ENCODE data around the gene PCDH18.

Gene PCDH18

GRCh38 chr4:137531986-137532868, at the start of gene PCDH18:
Gene PCDH18 (minus strand): TSS chr4:137532494. CDS start chr4:137532088, 406 bp downstream.
- FAIRE-seq (no peak), DNase-seq (ENCODE audit: insufficient read length, low spot score) (no peak)
- TF ChIP-seq CTCF (IDR thresholded peaks at IDR 0.05; ENCODE audit: insufficient read depth, missing control alignments) = no peak

- TF ChIP-seq CTCF (IDR thresholded peaks at IDR 0.05; ENCODE audit: insufficient read depth, missing control alignments) = no peak
- no peak for FAIRE-seq
Measured at GRCh38 chr4:137576446-137576845, 44.2 kb upstream of the PCDH18 start.

GRCh38 chr4:137572647-137573046, 40.4 kb upstream of the PCDH18 start:
- no peak for FAIRE-seq
- no peak for TF ChIP-seq CTCF (IDR thresholded peaks at IDR 0.05; ENCODE audit: insufficient read depth, missing control alignments)
- no peak for DNase-seq (ENCODE audit: insufficient read length, low spot score)

More at GRCh38 chr4:137576446-137576845, 44.2 kb upstream of the PCDH18 start:
- DNase-seq (ENCODE audit: insufficient read length, low spot score) = no peak

- no peak for DNase-seq (ENCODE audit: insufficient read length, low spot score)
- TF ChIP-seq CTCF (IDR thresholded peaks at IDR 0.05; ENCODE audit: insufficient read depth, missing control alignments) = no peak
- FAIRE-seq = no peak
Measured at GRCh38 chr4:137572163-137572562, 39.9 kb upstream of the PCDH18 start.

- TF ChIP-seq CTCF (IDR thresholded peaks at IDR 0.05; ENCODE audit: insufficient read depth, missing control alignments) = no peak
- FAIRE-seq (no peak), DNase-seq (ENCODE audit: insufficient read length, low spot score) (no peak)
Measured at GRCh38 chr4:137559801-137560200, 27.5 kb upstream of the PCDH18 start.

- no peak for TF ChIP-seq CTCF (IDR thresholded peaks at IDR 0.05; ENCODE audit: insufficient read depth, missing control alignments)
- no peak for FAIRE-seq
- DNase-seq (ENCODE audit: insufficient read length, low spot score) = no peak
Measured at GRCh38 chr4:137558951-137559350, 26.7 kb upstream of the PCDH18 start.

GRCh38 chr4:137545461-137545861, 13.2 kb upstream of the PCDH18 start:
- FAIRE-seq (no peak), DNase-seq (ENCODE audit: insufficient read length, low spot score) (no peak)
- no peak for TF ChIP-seq CTCF (IDR thresholded peaks at IDR 0.05; ENCODE audit: insufficient read depth, missing control alignments)
